K562 (cell line): ENCODE results near the gene FKBP2. TPM values are rescaled to one million over a fixed set of nuclear protein-coding genes. Genes with fewer than 3 reads are reported as not detected.
A peak's percentile ranks its signal among the peaks of the same experiment; 100 is the strongest.

ENCODE experiments used
- CREBBP ChIP-seq: IDR thresholded peaks from one replicate; pipeline ENCODE4 v1.6.1; 2012; ENCODE audit warnings: low read depth, mild to moderate bottlenecking, control low read depth, inconsistent platforms, low read length
- DMBX1 ChIP-seq: fragments of 250-450 bp; sonication (Bioruptor Pico); IDR thresholded peaks from 2 replicates; pipeline ENCODE4 v1.8.0; 2022; ENCODE audit warnings: inconsistent platforms, mild to moderate bottlenecking, moderate library complexity, borderline replicate concordance
- KLF13 ChIP-seq: fragments of 450-650 bp; IDR thresholded peaks from 2 replicates; pipeline ENCODE4 v1.6.1; 2016; ENCODE audit warnings: missing genetic modification characterization, low read depth, mild to moderate bottlenecking, missing compliant biosample characterization, moderate library complexity, borderline replicate concordance
- LEF1 ChIP-seq: fragments of 450-650 bp; IDR thresholded peaks from 2 replicates; pipeline ENCODE4 v1.6.1; 2016; ENCODE audit warnings: mild to moderate bottlenecking
- RUNX1 ChIP-seq: sonication (generic); IDR thresholded peaks from 2 replicates; pipeline ENCODE4 v1.6.1; 2016; ENCODE audit warnings: antibody characterized with exemption, low read depth
- XRCC5 ChIP-seq: fragments of 200-400 bp; formaldehyde crosslinking; IDR thresholded peaks from 2 replicates; pipeline ENCODE4 v1.6.1; 2017; ENCODE audit warnings: low read depth, mild to moderate bottlenecking, low read length
- ZNF583 ChIP-seq: fragments of 250-450 bp; sonication (Bioruptor Pico); IDR thresholded peaks from 2 replicates; pipeline ENCODE4 v1.4.0; 2020
- ZNF778 ChIP-seq: fragments of 450-650 bp; formaldehyde crosslinking; IDR thresholded peaks from 2 replicates; pipeline ENCODE4 v1.4.0; 2020; ENCODE audit warnings: mild to moderate bottlenecking, moderate library complexity
- polyA plus RNA-seq, 8 experiments: library from polyadenylated mRNA; depleted of rRNA in 4 of 8; stranded (reverse) in 5 of 8; unstranded in 3 of 8; fragments of >200 nt; fragmentation: Nextera tagmentation in 2 of 8; fragmentation: Illumina TruSeq in 1 of 8; extraction: Ambion mirVana in 2 of 8; extraction: Trizol in 1 of 8; gene quantifications; 2 replicates each; pipeline versions ENCODE4 v1.2.1 to v1.2.3, GENCODE V29; 2011 to 2014; ENCODE audit warnings: inconsistent platforms in 1 of 8, missing spikeins in 1 of 8
- total RNA-seq, 7 experiments: library from RNA; depleted of rRNA in 6 of 7; stranded (reverse); fragments of >200 nt in 6 of 7; fragmentation: Illumina TruSeq in 2 of 7; extraction: Trizol in 2 of 7; gene quantifications; 2 replicates each; pipeline versions ENCODE4 v1.2.1 to v1.2.3, GENCODE V29; 2011 to 2021; ENCODE audit warnings: low replicate concordance in 1 of 7
- TF ChIP-seq, protein P1 (sequence below): fragments of 250-450 bp; sonication (Bioruptor Pico); IDR thresholded peaks from 2 replicates; pipeline ENCODE4 v1.4.0; 2020; ENCODE audit warnings: mild to moderate bottlenecking, moderate library complexity
- TF ChIP-seq, protein P2 (sequence below): fragments of 200-800 bp; sonication (Bioruptor generic); IDR thresholded peaks from 2 replicates; pipeline ENCODE4 v1.6.1; 2017; ENCODE audit warnings: missing genetic modification characterization, missing compliant biosample characterization
- TF ChIP-seq, protein P3 (sequence below), 2 experiments: fragments of 450-650 bp; formaldehyde crosslinking in 1 of 2; IDR thresholded peaks; 2 replicates each; pipeline versions ENCODE4 v1.4.0 to v1.6.1; 2014 to 2020; ENCODE audit warnings: mild to moderate bottlenecking in 2 of 2, borderline replicate concordance in 1 of 2, low read depth in 1 of 2

The FKBP2 gene
- total and polyA plus RNA-seq, 9 of the 15 experiments (the other 6 are each of a cell fraction or from before 2014, with no cell fraction given): 3.5 to 151 (median 58.1) TPM

DNA sequence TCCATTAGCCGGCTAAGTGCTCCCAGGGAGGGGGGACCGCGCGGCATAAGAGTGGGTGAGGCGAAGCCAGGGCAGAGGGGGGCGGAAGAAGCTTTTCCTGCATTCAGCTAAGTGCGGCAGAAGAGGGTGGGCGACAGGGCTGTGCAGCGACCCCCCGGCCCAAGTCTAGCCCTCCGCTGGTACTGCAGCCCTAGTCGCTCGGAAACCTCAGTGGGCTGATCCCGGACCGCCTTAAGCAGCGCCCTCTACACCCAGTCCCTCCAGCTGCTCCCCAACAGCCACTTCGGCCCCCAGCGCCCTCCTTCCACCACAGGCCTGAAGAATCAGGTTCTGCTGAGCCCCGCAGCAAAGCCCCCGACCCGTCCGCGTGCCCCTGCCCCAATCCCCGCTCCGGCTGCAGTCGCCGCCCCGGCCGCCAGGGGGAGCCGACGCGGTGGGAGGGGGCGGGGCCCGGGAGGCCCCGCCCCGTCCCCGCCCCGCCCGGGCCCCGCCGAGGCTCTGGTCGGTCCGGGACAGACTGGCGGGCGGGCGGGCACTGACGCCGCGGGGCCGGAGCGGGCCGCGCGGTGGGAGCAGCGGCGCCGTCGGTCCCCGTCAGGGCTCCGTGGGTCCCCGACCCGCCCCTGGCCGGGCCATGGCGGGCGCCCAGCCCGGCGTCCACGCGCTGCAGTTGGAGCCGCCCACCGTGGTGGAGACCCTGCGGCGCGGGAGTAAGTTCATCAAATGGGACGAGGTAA is 10.3 kb downstream of the FKBP2 start, which contains the start of gene PLCB3 (continued):
- TF ChIP-seq, protein P1, sequence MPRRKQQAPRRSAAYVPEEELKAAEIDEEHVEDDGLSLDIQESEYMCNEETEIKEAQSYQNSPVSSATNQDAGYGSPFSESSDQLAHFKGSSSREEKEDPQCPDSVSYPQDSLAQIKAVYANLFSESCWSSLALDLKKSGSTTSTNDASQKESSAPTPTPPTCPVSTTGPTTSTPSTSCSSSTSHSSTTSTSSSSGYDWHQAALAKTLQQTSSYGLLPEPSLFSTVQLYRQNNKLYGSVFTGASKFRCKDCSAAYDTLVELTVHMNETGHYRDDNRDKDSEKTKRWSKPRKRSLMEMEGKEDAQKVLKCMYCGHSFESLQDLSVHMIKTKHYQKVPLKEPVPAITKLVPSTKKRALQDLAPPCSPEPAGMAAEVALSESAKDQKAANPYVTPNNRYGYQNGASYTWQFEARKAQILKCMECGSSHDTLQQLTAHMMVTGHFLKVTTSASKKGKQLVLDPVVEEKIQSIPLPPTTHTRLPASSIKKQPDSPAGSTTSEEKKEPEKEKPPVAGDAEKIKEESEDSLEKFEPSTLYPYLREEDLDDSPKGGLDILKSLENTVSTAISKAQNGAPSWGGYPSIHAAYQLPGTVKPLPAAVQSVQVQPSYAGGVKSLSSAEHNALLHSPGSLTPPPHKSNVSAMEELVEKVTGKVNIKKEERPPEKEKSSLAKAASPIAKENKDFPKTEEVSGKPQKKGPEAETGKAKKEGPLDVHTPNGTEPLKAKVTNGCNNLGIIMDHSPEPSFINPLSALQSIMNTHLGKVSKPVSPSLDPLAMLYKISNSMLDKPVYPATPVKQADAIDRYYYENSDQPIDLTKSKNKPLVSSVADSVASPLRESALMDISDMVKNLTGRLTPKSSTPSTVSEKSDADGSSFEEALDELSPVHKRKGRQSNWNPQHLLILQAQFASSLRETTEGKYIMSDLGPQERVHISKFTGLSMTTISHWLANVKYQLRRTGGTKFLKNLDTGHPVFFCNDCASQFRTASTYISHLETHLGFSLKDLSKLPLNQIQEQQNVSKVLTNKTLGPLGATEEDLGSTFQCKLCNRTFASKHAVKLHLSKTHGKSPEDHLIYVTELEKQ: no peak
- no peak for TF ChIP-seq CREBBP
- TF ChIP-seq ZNF778: no peak
- no peak for TF ChIP-seq ZNF583 (CRISPR knock-in tag)
- no peak for TF ChIP-seq DMBX1 (CRISPR knock-in tag)
- no peak for TF ChIP-seq XRCC5
- TF ChIP-seq KLF13 (tag): no peak
- no peak for TF ChIP-seq RUNX1
- TF ChIP-seq, protein P2, sequence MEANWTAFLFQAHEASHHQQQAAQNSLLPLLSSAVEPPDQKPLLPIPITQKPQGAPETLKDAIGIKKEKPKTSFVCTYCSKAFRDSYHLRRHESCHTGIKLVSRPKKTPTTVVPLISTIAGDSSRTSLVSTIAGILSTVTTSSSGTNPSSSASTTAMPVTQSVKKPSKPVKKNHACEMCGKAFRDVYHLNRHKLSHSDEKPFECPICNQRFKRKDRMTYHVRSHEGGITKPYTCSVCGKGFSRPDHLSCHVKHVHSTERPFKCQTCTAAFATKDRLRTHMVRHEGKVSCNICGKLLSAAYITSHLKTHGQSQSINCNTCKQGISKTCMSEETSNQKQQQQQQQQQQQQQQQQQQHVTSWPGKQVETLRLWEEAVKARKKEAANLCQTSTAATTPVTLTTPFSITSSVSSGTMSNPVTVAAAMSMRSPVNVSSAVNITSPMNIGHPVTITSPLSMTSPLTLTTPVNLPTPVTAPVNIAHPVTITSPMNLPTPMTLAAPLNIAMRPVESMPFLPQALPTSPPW (CRISPR knock-in tag): peak; percentile 77
- TF ChIP-seq, protein P3, sequence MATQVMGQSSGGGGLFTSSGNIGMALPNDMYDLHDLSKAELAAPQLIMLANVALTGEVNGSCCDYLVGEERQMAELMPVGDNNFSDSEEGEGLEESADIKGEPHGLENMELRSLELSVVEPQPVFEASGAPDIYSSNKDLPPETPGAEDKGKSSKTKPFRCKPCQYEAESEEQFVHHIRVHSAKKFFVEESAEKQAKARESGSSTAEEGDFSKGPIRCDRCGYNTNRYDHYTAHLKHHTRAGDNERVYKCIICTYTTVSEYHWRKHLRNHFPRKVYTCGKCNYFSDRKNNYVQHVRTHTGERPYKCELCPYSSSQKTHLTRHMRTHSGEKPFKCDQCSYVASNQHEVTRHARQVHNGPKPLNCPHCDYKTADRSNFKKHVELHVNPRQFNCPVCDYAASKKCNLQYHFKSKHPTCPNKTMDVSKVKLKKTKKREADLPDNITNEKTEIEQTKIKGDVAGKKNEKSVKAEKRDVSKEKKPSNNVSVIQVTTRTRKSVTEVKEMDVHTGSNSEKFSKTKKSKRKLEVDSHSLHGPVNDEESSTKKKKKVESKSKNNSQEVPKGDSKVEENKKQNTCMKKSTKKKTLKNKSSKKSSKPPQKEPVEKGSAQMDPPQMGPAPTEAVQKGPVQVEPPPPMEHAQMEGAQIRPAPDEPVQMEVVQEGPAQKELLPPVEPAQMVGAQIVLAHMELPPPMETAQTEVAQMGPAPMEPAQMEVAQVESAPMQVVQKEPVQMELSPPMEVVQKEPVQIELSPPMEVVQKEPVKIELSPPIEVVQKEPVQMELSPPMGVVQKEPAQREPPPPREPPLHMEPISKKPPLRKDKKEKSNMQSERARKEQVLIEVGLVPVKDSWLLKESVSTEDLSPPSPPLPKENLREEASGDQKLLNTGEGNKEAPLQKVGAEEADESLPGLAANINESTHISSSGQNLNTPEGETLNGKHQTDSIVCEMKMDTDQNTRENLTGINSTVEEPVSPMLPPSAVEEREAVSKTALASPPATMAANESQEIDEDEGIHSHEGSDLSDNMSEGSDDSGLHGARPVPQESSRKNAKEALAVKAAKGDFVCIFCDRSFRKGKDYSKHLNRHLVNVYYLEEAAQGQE (IDR thresholded peaks at IDR 0.05; ENCODE audit: borderline replicate concordance): no peak
- TF ChIP-seq, protein P3 (CRISPR knock-in tag; IDR thresholded peaks at IDR 0.05; ENCODE audit: low read depth): no peak
- TF ChIP-seq LEF1: no peak
